Stomach (tissue), 9 donors: Measurements from ENCODE around the gene CYP4F22. TPM values are rescaled to one million over a fixed set of nuclear protein-coding genes. Genes with fewer than 3 reads are reported as not detected.

Source experiments
- DNase-seq, 2 donors: peaks; one replicate each; pipeline versions ENCODE4 v3.0.0 to v3.0.0-alpha.2; 2013 to 2019
- H3K27ac ChIP-seq, 5 donors: fragments of 200-600 bp in 4 of 5; sonication (generic) in 4 of 5; one replicate each; pipeline ENCODE4 v1.5.1; 2013 to 2019; ENCODE audit warnings: mild to moderate bottlenecking in 1 of 5, moderate library complexity in 1 of 5
- H3K27me3 ChIP-seq, 3 donors: fragments of 200-600 bp; sonication (generic); one replicate each; pipeline ENCODE4 v1.5.1; 2017 to 2019; ENCODE audit warnings: mixed run types in 1 of 3
- H3K36me3 ChIP-seq, 4 donors: fragments of 200-600 bp; sonication (generic); 1 replicate in 3 of 4; 2 replicates in 1 of 4; pipeline ENCODE4 v1.5.1; 2016 to 2019
- H3K4me1 ChIP-seq, 4 donors: fragments of 200-600 bp; sonication (generic); one replicate each; pipeline ENCODE4 v1.5.1; 2016 to 2019
- H3K4me3 ChIP-seq, 4 donors: fragments of 200-600 bp; sonication (generic) in 3 of 4; one replicate each; pipeline ENCODE4 v1.5.1; 2016 to 2019; ENCODE audit warnings: mild to moderate bottlenecking in 1 of 4
- H3K9me3 ChIP-seq, 4 donors: fragments of 200-600 bp; sonication (generic); one replicate each; pipeline ENCODE4 v1.5.1; 2016 to 2019
- EP300 ChIP-seq: sonication (generic); formaldehyde crosslinking; IDR thresholded peaks from one replicate; pipeline ENCODE4 v1.6.1; 2017; ENCODE audit warnings: antibody characterized with exemption
- POLR2A ChIP-seq, 4 donors: fragments of 450-650 bp; IDR thresholded peaks; one replicate each; pipeline ENCODE4 v1.6.1; 2016; ENCODE audit warnings: antibody characterized with exemption in 4 of 4, control low read depth in 2 of 4, mild to moderate bottlenecking in 1 of 4, moderate library complexity in 1 of 4
- POLR2AphosphoS5 ChIP-seq, 3 donors: sonication (generic); formaldehyde crosslinking; IDR thresholded peaks; one replicate each; pipeline ENCODE4 v1.6.1; 2016; ENCODE audit warnings: antibody characterized with exemption in 3 of 3
- WGBS, 5 donors: extraction: QIAGEN DNeasy Blood & Tissue Kit in 3 of 5; methylation state at CpG; one replicate each; pipeline versions ENCODE4 v1.1.5 to v1.1.7; 2013 to 2018; 5-methylcytosine and 5-hydroxymethylcytosine counted together
- intact Hi-C: fragments of 100-400 bp; cut with DNase I; formaldehyde crosslinking; loops from one replicate; pipeline ENCODE4 v1.15.1; 2023; ENCODE audit warnings: low total_unique reads
- polyA plus RNA-seq, 3 donors: library from polyadenylated mRNA; stranded (reverse); fragments of 200-250 nt; gene quantifications; one replicate each; pipeline ENCODE4 v1.2.3, GENCODE V29; 2013
- total RNA-seq, 5 donors: library from RNA; depleted of rRNA; stranded (reverse); fragments of >200 nt; gene quantifications; one replicate each; pipeline versions ENCODE4 v1.1.0 to v1.2.3, GENCODE V29; 2014 to 2016
- TF ChIP-seq, protein P1 (sequence below), 7 experiments: fragments of 450-650 bp in 4 of 7; fragments of 200-600 bp in 3 of 7; sonication (generic) in 3 of 7; IDR thresholded peaks; one replicate each; pipeline ENCODE4 v1.5.1; 2016 to 2019; ENCODE audit warnings: antibody characterized with exemption in 7 of 7, control low read depth in 2 of 7, mild to moderate bottlenecking in 1 of 7
- donor health status: healthy with polysubstance abuse.
- donor health status: Bipolar disorder and iron deficiency.
- donor health status: healthy.

CYP4F22 gene
- total and polyA plus RNA-seq, 8 donors: 0.12 to 21.6 (median 0.71) TPM; not detected in 2

DNA sequence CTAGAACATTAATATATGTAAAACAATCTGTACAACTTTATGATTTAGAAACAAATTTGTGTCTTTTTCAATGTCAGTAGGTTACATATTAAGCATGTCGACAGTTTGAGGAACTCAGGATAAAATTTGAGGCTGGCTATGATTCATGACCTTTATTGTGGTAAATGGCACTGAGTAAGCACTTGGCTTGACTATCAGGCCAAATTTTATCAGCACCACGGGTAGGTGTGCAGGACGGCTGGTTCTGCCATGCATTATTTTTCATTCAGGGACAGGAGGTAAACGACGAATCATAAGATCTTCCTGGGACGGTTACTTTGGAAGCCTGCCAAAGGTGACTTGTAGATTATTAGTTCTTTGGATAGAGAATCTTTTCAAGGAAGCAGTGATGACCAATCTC is 86.7 kb downstream of the CYP4F22 start:
- WGBS, 5 donors: 18 to 32% (median 21%) methylated on average over 6 of the region's 6 CpGs
- Histone ChIP-seq H3K27me3 (peaks cover 0 to 18% (median 8%) of the 10 kb centered on the region in 3 donors), H3K4me1 (no peaks in the 10 kb centered on the region), H3K27ac (no peak overlapping the region), H3K4me3 (no peak overlapping the region), H3K36me3 (no peaks in the 10 kb centered on the region), H3K9me3 (peaks cover 0 to 22% (median 15%) of the 10 kb centered on the region in 4 donors)
- TF ChIP-seq EP300: no peak
- TF ChIP-seq POLR2A (IDR thresholded peaks at IDR 0.05): no peak
- TF ChIP-seq POLR2AphosphoS5 (IDR thresholded peaks at IDR 0.05): no peak
- TF ChIP-seq, protein P1, sequence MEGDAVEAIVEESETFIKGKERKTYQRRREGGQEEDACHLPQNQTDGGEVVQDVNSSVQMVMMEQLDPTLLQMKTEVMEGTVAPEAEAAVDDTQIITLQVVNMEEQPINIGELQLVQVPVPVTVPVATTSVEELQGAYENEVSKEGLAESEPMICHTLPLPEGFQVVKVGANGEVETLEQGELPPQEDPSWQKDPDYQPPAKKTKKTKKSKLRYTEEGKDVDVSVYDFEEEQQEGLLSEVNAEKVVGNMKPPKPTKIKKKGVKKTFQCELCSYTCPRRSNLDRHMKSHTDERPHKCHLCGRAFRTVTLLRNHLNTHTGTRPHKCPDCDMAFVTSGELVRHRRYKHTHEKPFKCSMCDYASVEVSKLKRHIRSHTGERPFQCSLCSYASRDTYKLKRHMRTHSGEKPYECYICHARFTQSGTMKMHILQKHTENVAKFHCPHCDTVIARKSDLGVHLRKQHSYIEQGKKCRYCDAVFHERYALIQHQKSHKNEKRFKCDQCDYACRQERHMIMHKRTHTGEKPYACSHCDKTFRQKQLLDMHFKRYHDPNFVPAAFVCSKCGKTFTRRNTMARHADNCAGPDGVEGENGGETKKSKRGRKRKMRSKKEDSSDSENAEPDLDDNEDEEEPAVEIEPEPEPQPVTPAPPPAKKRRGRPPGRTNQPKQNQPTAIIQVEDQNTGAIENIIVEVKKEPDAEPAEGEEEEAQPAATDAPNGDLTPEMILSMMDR (IDR thresholded peaks at IDR 0.05): no peak
- DNase-seq: no peak
- intact Hi-C loops: no loop called here

Other genes with a start within 250 kb of the CYP4F22 start
- 100 to 1,000 TPM in 1 of 5 donors, 10 to 100 TPM in 4; 14.7 to 113 (median 49.7) TPM for gene BRD4, start 176.0 kb upstream of the CYP4F22 start, total RNA-seq
- gene BRD4, start 176.0 kb upstream of the CYP4F22 start, polyA plus RNA-seq: 10 to 100 TPM; 10.6 to 21.1 (median 14.8) TPM
- gene AKAP8, start 128.7 kb upstream of the CYP4F22 start, total RNA-seq: 10 to 100 TPM; 19.8 to 38.7 (median 23.7) TPM
- gene AKAP8, start 128.7 kb upstream of the CYP4F22 start, polyA plus RNA-seq: 10 to 100 TPM in 2 of 3 donors, 1 to 10 TPM in 1; 9.5 to 14.1 (median 13.7) TPM
- 100 to 1,000 TPM in 3 of 5 donors, 10 to 100 TPM in 2; 67.8 to 320 (median 120) TPM for gene AKAP8L, start 89.5 kb upstream of the CYP4F22 start, total RNA-seq
- gene AKAP8L, start 89.5 kb upstream of the CYP4F22 start, polyA plus RNA-seq: 100 to 1,000 TPM in 1 of 3 donors, 10 to 100 TPM in 2; 73.4 to 106 (median 73.7) TPM
- gene WIZ, start 58.6 kb upstream of the CYP4F22 start, total RNA-seq: 100 to 1,000 TPM in 1 of 5 donors, 10 to 100 TPM in 4; 15.2 to 124 (median 60.3) TPM
- 10 to 100 TPM; 13.9 to 16.1 (median 14.2) TPM for gene WIZ, start 58.6 kb upstream of the CYP4F22 start, polyA plus RNA-seq
- 10 to 100 TPM in 2 of 5 donors, 1 to 10 TPM in 3; 1.1 to 21.2 (median 7.8) TPM for gene RASAL3, start 44.0 kb upstream of the CYP4F22 start, total RNA-seq
- gene RASAL3, start 44.0 kb upstream of the CYP4F22 start, polyA plus RNA-seq: 1 to 10 TPM; 2.1 to 3.5 (median 2.5) TPM
- not detected for gene PGLYRP2, start 29.0 kb upstream of the CYP4F22 start, total RNA-seq
- gene PGLYRP2, start 29.0 kb upstream of the CYP4F22 start, polyA plus RNA-seq: not detected
- not detected for gene CYP4F8, start 106.7 kb downstream of the CYP4F22 start, total RNA-seq
- gene CYP4F8, start 106.7 kb downstream of the CYP4F22 start, polyA plus RNA-seq: not detected
- 100 to 1,000 TPM in 1 of 5 donors, 10 to 100 TPM in 2, 1 to 10 TPM in 2; 4.9 to 100 (median 20.6) TPM for gene CYP4F3, start 132.4 kb downstream of the CYP4F22 start, total RNA-seq
- gene CYP4F3, start 132.4 kb downstream of the CYP4F22 start, polyA plus RNA-seq: 1 to 10 TPM in 1 of 3 donors, under 1 TPM in 2; 0.25 to 5.4 (median 0.31) TPM
- gene CYP4F12, start 164.6 kb downstream of the CYP4F22 start, total RNA-seq: 100 to 1,000 TPM in 1 of 5 donors, 10 to 100 TPM in 4; 16.1 to 113 (median 38.2) TPM
- gene CYP4F12, start 164.6 kb downstream of the CYP4F22 start, polyA plus RNA-seq: 10 to 100 TPM in 2 of 3 donors, 1 to 10 TPM in 1; 2.5 to 47.1 (median 10.2) TPM
- not detected for gene OR10H2, start 219.5 kb downstream of the CYP4F22 start, total RNA-seq
- not detected for gene OR10H2, start 219.5 kb downstream of the CYP4F22 start, polyA plus RNA-seq
- gene OR10H3, start 229.5 kb downstream of the CYP4F22 start, total RNA-seq: not detected
- not detected for gene OR10H3, start 229.5 kb downstream of the CYP4F22 start, polyA plus RNA-seq